Thoracic aorta (tissue), 2 donors: ENCODE measurements around the gene EPHB2. TPM values are rescaled to one million over a fixed set of nuclear protein-coding genes. Genes with fewer than 3 reads are reported as not detected.

Experiments
- ATAC-seq: fragments of 150-250 bp; one replicate; pipeline ENCODE4 v1.8.0; 2017; ENCODE audit warnings: low read depth; ENCODE audit not compliant: insufficient number of reproducible peaks, low FRiP score
- DNase-seq: peaks from one replicate; pipeline ENCODE4 v3.0.0-alpha.2; 2020; ENCODE audit warnings: low spot score
- H3K27ac ChIP-seq, 2 donors: fragments of 200-600 bp; sonication (generic); 1 replicate in 1 of 2; 2 replicates in 1 of 2; pipeline ENCODE4 v1.5.1; 2016; ENCODE audit warnings: mild to moderate bottlenecking in 2 of 2, moderate library complexity in 2 of 2
- H3K27me3 ChIP-seq: fragments of 200-600 bp; sonication (generic); replicated peaks from 2 replicates; pipeline ENCODE4 v1.6.0; 2016; ENCODE audit warnings: mild to moderate bottlenecking; ENCODE audit not compliant: insufficient read depth
- H3K36me3 ChIP-seq: fragments of 200-600 bp; sonication (generic); one replicate; pipeline ENCODE4 v1.5.1; 2016
- H3K4me1 ChIP-seq, 2 donors: fragments of 200-600 bp; sonication (generic); 1 replicate in 1 of 2; 2 replicates in 1 of 2; pipeline versions ENCODE4 v1.5.1 to v1.6.0; 2016; ENCODE audit warnings: low read depth in 2 of 2, mild to moderate bottlenecking in 1 of 2; ENCODE audit not compliant: control insufficient read depth in 1 of 2
- H3K4me3 ChIP-seq: fragments of 200-600 bp; sonication (generic); 2 replicates; pipeline ENCODE4 v1.5.1; 2016; ENCODE audit warnings: mild to moderate bottlenecking
- H3K9me3 ChIP-seq: fragments of 200-600 bp; sonication (generic); 2 replicates; pipeline ENCODE4 v1.5.1; 2016
- CTCF ChIP-seq: fragments of 200-600 bp; sonication (generic); IDR thresholded peaks from one replicate; pipeline ENCODE4 v1.5.1; 2019; ENCODE audit warnings: antibody characterized with exemption
- total RNA-seq, 2 donors: library from RNA; depleted of rRNA; stranded (reverse); fragments of >200 nt; gene quantifications; one replicate each; pipeline versions ENCODE4 v1.1.0 to v1.2.3, GENCODE V29; 2016

Gene EPHB2
- total RNA-seq, 2 donors from 2014 or later: 9.3 to 10.0 TPM

GRCh38 chr1:22774833-22775182, 64.2 kb downstream of the EPHB2 start:
- ATAC-seq: no peak
- Histone ChIP-seq H3K27ac (peak overlapping the region in 1 of 2 donors; percentile 55), H3K4me1 (peaks cover 0 to 56% of the 10 kb centered on the region in 2 donors)

GRCh38 chr1:22775478-22775877, 64.8 kb downstream of the EPHB2 start:
- Histone ChIP-seq H3K36me3 (no peaks in the 10 kb centered on the region), H3K4me1 (peaks cover 0 to 56% of the 10 kb centered on the region in 2 donors), H3K27ac (no peak overlapping the region), H3K9me3 (no peaks in the 10 kb centered on the region), H3K4me3 (no peak overlapping the region), H3K27me3 (no peaks in the 10 kb centered on the region)
- TF ChIP-seq CTCF: no peak
- no peak for ATAC-seq
- no peak for DNase-seq

More at GRCh38 chr1:22774833-22775182, 64.2 kb downstream of the EPHB2 start:
- DNase-seq: no peak
- no peaks in the 10 kb centered on the region for H3K36me3 ChIP-seq
- no peak overlapping the region for H3K4me3 ChIP-seq
- TF ChIP-seq CTCF: no peak
- no peaks in the 10 kb centered on the region for H3K27me3 ChIP-seq
- no peaks in the 10 kb centered on the region for H3K9me3 ChIP-seq

GRCh38 chr1:22776035-22776613, 65.5 kb downstream of the EPHB2 start:
- DNase-seq: no peak
- H3K27ac ChIP-seq: no peak overlapping the region
- TF ChIP-seq CTCF: no peak
- ATAC-seq: no peak
- H3K4me3 ChIP-seq: no peak overlapping the region
- H3K27me3 ChIP-seq: no peaks in the 10 kb centered on the region
- H3K36me3 ChIP-seq: no peaks in the 10 kb centered on the region
- H3K9me3 ChIP-seq: no peaks in the 10 kb centered on the region
- H3K4me1 ChIP-seq: peaks cover 0 to 56% of the 10 kb centered on the region in 2 donors

GRCh38 chr1:22777388-22778057, 66.9 kb downstream of the EPHB2 start:
- H3K9me3 ChIP-seq: no peaks in the 10 kb centered on the region
- H3K27me3 ChIP-seq: no peaks in the 10 kb centered on the region
- no peak for TF ChIP-seq CTCF
- DNase-seq (no peak), ATAC-seq (no peak)
- H3K4me1 ChIP-seq: peaks cover 0 to 43% of the 10 kb centered on the region in 2 donors
- H3K4me3 ChIP-seq: no peak overlapping the region
- H3K27ac ChIP-seq: no peak overlapping the region
- H3K36me3 ChIP-seq: no peaks in the 10 kb centered on the region

GRCh38 chr1:22778408-22778807, 67.8 kb downstream of the EPHB2 start:
- DNase-seq (no peak), ATAC-seq (no peak)
- H3K4me1 ChIP-seq: peaks cover 0 to 34% of the 10 kb centered on the region in 2 donors
- H3K9me3 ChIP-seq: no peaks in the 10 kb centered on the region
- no peaks in the 10 kb centered on the region for H3K27me3 ChIP-seq
- H3K36me3 ChIP-seq: no peaks in the 10 kb centered on the region
- H3K4me3 ChIP-seq: no peak overlapping the region
- H3K27ac ChIP-seq: peak overlapping the region in 1 of 2 donors; percentile 6
- TF ChIP-seq CTCF: no peak
